Measurements from ENCODE around the gene CPED1.
A peak's percentile ranks its signal among the peaks of the same experiment; 100 is the strongest.
"Not testable (repeated sequence)": the region's sequence is repeated elsewhere in the genome, so short reads cannot be mapped to it uniquely, and the experiment has no call there.

Gene CPED1

DNA sequence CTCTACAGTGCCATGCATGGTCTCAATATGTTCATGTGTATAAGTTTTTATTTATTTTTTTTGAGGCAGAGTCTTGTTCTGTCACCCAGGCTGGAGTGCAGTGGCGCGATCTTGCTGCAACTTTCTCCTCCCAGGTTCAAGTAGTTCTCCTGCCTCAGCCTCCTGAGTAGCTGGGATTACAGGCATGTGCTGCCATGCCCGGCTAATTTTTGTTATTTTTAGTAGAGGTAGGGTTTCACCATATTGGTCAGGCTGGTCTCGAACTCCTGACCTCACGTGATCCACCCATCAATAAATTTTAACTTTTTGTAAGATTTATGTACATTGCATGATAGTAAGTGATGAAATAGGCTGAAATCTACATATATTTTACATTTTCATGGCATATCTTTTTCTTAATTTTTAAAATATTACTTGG is 86.9 kb downstream of the CPED1 start:
- DNase-seq = not testable (repeated sequence)

DNA sequence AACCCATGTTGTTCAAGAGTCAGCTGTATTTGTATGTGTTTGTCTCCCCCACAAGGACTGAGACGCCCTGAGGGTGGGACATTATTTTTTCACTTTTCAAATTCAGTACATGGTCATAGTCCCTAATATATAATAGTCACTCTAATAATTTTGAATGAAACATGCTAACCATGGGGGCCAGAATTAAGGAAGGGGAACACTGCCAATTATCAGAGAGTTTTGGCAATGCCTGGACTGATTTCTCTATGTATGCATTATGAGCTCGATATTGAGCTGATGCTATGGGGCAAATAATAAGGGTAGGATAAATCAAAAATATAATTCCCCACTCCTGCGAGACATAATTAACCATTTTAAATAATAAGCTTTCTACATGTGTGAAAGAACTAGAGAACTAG is 87.4 kb downstream of the CPED1 start:
- DNase-seq = no peak

DNA sequence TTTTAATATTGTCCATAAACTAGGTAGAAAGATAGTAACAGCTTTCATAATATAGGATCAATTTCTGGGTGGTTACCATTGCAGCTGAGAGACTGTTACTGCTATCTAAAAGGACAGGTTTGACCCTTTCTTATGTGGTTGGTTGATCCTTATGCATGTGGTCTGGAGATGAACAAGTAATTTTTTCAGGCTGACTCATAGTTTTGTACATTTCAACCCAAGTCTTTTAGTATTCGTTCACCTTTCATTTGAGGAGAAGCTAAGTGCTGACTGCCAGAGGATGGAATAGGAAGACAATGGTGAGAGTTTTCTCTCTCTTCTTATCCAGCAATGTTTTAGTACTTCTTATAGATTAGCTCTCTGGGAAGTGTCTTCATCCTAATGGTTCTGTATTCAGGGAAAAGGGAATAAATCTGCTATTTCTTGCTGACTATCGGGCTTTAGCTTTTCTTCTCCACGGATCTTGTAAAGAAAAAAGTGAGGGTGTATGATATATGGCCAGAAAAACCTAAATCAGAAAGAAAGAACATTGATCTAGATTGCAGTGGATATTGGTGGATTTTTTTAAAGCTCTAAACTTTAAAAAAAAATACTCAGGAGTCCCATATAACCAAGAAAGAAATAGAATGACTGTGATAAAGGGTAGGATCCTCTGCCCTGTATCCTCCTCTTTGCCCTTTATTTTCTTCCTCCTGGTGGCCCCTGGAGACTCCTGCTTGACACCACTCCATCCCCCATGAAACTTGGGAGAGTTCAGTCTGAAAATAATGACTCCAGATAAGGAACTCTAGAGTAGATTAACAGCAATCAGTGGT is 88.0 kb downstream of the CPED1 start:
- DNase-seq = no peak

DNA sequence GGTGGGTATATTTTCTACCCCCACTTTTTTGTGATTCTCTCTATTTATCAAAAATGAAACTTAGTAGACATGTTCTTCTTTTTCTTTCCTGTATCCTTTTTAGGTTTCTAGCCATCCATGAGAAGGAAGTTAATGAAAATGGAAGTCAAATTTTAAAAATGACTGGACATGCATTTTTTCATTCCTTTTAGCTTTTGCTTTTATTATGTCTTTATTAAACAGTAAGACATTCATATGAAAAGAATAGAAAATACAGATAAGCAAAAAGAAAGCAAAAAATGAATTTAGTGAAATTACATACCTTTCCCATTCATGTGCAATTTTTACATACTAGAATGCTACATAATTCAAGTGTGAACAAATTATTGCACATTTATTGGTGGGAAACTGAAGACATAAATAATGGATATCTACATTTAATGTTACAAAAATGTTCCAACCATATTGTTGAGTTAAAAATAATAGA is 88.7 kb downstream of the CPED1 start:
- no peak for DNase-seq

DNA sequence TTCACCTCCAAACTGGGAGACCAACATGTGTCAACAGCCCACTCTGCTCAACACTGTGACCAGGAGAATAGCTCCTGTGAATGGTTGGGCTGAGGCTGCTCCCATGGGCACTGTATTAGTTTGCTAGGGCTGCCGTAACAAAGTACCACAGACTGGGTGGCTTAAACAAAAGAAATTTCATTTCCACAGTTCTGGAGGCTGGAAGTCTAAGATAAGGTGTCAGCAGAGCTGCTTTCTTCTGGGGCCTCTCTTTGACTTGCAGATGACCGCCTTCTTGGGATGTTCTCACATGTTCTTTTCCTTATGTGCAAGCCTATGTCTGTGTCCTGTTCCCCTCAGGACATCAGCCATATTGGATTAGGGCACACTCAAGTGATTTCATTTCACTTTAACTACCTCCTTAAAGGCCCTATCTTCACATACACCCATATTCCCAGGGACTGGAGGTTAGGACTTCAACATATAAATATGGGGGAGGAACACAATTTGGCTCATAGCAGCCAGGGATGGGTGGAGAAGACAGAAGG is 90.3 kb downstream of the CPED1 start:
- no peak for DNase-seq

DNA sequence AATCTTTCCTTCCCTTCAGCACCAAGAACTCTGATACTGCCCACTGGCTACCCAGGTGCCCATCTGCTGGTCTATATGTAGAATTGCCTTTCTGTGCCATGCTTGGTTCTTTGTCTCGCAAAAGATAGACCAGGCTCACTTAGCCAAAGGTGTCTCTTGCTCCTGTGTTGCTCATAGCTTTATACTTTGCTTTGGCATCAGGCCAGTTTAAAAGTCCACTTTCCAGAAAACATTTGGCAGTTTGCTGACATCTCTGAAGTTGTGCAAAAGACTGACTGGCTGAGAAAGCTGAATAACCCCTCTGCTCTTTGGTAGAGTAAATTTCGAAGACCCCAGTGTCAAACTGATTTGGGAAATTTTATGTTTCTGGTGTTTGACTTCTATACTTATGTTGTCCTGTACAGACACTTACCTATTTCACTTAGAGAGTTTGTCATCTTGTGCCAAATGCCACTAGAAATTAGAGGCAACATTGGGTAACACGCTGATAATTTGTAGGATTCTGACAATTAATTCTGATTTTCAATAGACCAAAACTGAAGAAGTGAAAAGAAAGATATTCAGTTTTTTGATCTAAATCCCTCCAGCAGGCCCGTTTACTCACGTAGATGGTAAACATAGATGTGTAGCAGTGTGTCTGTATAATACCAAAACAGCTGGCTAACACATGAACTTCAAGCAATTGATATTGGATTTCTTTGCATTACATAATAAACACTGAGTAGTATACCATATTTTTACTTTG is 91.1 kb downstream of the CPED1 start:
- no peak for DNase-seq

DNA sequence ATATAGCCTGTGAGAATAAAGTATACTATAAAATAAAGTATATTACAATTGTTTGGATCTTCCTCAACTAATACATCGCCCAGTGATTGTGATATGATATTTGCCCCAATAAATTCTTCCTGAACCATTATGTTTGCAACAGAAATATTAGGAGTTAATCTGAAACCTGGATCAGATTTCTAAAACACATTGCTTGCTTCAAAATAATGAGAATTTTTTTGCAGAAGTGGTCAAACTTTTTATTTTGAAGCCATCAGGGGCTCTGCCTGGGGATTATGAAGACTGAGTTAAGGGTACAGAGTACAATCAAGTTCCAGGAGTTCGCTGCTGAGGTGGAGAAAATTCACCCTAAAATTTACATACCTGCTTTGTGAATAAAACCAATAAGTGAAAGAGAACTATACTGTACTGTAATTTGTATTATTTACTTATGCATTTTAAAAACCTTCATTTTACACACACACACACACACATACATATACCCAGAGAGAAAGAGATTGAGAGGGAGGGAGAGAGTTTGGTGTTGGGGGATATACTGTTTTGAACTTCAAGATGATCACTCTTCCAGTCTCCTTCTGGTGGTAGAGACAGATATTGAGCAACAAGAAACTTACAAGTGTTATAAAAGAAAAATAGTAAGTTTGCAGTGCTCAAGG is 91.9 kb downstream of the CPED1 start:
- DNase-seq = no peak

DNA sequence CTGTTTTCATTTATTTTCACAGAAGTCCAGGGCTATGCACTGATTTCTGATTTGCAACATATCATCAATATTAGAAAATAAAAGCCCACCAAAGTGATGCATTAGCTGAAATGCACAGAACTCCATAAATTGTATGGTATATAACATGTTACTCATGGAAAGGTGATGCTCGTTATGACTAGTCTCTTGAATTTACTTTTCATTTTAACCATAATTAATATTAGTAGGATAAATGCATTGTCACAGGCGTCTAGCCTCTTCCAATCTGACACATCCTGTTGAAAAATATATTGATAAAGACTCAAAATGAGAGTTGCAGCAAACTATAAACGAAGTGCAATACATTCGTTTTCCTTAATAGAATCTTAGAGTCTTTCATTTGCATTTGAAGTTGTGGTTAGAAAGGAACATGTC is 92.4 kb downstream of the CPED1 start:
- no peak for DNase-seq

DNA sequence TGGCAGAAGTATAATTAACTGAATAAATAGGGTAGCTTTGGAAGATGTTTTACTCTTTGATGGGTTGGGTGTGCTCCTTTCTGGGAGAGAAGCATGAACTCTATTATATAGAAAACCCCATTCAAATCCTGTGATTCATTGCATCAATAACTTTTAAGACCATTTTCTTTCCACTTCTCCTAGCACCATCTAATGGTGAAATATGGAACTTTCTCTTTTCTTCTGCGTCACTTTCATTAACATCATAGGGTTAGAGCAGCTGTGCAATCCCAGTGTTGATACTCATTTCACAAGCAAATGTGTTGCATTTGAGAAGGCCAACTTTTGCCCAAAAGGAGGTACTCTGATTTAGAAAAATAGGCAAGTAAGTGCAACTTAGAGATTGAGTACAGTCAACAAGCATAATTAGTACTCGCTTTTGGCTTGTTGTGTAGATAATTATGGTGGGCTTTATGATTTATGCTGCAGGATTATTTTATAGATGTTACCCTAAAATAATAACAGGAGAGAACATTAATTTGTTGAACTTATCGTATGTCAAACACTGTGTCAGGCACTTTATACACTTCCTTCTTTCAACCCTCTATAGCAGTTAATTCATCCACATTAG is 92.9 kb downstream of the CPED1 start:
- peak; percentile 83 to 96 for DNase-seq

DNA sequence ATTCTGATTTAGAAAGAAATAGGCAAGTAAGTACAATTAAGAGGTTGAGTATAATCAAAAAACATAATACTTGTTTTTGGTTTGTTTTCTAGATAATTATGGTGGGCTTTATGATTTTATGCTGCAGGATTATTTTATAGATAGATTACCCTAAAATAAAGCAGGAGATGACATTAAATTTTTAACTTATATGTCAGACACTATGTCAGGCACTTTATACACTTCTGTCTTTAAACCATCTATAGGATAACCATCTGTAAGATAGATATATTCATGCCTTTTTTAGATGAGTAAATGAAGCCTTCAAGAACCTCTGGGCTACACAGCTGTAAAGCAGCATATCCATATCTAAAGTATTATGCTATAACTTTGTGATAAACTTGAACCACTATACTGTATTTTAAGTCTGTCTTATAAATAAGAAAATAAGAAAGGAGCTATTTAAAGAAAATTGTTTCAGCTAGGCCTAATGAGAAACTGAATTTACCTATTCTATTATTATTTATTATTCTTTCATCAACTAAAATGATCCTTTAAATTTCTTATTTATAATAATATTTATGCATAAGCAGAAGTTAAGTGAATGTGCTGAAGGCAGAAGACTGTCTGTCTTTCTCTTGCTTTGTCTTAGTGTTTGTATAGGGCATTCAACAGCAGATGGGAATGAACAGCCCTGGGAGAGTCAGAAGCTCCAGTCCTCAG is 94.0 kb downstream of the CPED1 start:
- no peak for DNase-seq

DNA sequence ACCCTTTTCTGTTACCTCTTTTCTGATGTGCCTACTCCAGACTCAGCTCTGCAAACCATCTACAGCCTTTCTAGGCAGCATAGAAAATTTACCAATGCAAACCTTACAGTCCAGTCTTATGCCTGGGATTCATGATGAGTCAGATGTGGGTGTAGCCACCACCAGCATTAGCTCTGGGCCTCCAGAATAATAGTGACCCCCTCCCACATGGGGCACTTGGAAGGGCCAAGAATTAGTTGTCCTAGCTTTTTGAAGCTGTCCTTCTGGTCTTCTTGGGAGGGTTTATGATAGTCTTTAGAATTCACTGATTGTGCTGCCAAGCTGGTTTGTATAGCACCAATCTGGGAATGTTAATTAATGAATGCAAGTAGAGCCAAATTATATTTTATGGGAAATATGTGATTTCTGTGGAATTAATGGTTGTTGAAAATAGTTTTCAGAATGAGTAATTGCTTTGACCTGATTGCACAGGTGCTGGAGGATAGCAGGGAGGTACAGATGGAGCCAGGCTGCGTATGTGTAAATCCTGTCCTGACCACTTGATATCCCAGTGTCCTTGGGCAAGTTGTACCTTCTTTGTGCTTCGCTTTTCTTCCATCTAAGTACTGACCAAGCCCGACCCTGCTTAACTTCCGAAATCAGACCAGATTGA is 94.8 kb downstream of the CPED1 start:
- peak in 1 of 2 donors; percentile 29 for DNase-seq

DNA sequence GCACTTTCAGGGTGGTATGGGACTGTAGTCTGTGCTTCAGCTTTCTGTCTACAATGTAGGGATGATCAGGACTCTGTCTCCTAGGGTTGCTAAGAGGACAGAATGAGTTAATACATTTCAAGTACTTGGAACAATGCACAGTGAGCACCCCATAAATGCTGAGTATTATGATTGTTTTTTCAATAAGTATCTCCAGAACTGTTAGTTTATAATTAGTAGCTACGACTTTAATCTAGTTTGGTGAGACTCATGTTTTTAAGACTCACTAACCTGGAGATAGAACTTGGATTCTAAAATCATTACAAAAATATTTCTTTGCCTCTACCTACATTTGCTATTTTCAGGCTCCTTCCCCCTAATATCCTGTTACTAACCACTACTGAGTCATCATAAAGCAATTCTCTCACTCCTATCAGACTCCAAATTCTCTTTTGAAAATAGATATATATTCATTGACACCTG is 95.3 kb downstream of the CPED1 start:
- DNase-seq = no peak

DNA sequence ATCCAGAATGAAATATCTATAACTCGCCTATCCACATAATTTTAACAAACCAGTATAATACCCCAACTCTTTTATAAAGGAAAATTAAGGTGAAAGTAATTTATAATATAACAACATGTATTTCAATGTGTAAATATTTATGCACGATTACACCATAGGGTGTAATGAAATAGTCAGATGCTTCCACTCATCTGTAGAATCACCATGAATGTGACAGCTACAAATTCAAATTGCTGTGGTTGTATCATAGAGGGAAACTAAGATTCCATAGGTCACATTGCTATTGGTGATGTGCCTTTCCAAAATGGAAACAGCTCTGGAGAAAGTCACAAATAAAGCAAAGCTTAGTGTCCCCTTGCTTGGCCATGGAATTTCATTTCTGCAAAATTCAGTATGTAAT is 95.7 kb downstream of the CPED1 start:
- DNase-seq = no peak

DNA sequence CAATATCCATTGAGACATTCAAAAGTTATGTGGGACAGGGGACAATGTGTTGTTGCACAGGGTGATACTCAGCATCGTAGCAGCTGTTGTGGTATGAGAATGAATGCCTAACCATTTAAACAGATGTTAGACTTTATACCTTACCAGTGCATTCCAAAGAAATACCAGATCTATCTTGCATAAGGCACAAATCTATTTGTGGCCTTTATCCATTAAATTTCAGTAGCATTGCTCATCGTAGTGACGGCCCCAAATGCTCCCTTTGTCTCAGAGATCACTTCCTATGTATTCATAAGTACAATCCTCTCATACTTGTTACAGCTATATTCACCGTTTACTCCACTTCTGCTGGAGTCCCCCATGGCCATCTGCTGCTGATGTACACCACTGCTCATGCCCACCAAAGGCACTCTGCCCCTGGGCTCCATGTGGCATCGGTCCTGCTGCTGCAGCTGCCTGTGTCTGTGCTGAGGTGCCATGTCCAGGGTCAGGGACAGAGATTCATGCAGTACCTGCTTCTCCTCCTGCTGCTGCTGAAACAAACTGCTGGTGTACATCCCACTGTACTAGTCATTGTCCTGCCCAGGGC is 96.3 kb downstream of the CPED1 start:
- no peak for DNase-seq

DNA sequence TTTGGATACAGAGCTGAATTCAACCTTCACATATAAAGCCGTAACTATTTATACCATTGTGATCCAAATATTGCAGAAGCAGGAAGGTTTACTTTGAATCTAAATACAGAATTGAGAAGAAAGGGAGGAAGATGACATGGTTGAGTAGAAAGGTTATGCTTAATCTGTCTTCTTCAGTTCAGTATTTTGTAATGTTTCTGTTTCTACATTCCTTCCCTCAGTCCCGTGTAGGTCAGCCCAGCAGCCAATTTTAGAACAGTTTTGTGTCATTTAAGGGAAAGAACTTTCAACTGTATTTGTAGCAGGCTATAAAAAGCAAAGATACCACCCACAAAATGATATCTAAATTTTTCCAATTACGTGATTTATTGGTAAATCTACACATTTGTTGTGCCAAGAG is 97.4 kb downstream of the CPED1 start:
- DNase-seq = no peak

DNA sequence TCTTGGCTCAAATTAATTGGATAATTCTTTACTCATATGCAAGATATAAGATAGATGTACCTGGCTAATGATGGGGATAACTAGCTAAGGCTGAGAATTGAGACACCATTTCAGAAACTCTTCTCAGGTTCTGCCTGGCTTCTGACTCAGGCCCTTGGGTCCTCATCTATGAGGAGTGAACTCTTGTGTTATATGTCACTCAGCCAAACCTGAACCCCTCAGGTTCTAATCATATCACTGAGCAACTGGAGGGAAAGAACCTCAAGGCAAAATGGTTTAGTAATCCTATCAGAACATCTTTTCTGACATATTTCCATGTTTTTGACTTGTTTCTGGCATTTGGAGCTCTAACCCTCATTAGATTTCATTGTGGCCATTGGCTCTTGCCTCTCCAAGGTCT is 100.4 kb downstream of the CPED1 start:
- DNase-seq = no peak

DNA sequence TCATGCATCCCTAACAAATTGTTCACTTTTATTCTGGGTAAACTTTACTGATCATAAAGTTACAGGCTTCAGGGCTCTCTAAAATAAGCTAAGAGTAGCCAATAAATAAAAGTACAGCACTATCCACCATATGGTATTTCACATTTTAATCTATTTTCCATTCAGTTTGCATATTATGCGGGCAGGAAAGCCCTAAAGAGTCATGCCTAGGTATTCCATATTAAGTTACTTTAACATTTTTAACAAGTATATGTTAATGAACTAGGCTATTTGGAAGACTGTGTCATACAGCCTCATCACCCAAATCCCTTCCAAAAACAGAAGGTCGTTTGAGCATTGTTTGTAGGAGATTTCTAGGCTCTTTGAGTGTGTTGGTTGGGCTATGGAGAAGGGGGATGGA is 106.3 kb downstream of the CPED1 start:
- no peak for DNase-seq

DNA sequence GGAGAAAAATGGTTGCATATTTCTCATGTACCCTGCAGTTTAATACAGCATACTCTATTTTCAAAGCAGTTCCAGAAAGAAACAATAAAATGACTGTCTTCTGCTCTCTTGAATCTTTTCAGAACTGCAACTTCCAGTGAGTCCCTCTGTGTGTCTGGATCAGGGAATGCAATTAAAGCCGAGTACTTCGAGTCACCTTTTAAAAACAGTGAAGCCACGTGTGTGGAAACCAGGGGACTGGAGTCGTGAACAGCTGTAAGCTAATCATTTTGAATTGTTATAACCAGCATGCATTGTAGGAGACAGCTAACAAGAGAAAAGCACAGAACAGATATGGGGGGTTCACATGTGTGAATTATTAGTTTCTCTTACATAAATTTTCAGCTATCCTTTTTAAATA is 109.1 kb downstream of the CPED1 start:
- no peak for DNase-seq

DNA sequence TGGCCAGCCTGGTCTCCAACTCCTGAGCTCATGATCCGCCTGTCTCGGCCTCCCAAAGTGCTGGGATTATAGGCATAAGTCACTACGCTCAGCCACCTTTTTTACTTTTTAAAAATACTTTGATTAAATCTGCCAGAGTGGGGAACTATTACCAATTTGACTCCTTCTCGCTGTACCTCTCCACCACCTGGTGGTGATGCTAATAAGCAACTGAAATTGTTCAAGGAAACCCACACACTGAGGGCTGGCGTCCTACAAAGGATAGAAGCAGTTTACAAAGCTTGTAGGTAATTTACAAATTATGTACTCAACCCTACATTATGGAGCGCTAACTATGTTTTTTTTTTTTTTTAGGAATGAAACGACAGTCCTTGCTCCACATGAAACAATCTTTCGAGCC is 111.1 kb downstream of the CPED1 start:
- DNase-seq = no peak

DNA sequence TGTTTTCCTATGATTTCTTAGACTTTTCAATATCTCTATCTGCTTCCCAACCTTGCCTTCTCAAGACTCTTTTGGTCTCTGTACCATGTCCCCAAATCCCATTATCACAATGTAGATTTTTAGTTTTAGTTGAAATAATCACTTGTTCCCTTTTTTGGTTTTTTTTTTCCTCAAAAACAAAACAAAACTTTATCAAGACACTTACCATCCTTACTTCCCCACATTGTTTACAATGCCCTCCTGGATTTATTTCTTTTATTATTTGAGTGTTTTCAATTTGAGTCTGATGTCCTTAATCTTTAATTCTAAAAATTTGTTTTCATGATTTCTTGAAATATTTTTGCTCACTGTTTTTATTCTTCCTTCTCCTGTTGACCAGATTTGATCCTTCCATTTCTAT is 112.6 kb downstream of the CPED1 start:
- DNase-seq = no peak

DNA sequence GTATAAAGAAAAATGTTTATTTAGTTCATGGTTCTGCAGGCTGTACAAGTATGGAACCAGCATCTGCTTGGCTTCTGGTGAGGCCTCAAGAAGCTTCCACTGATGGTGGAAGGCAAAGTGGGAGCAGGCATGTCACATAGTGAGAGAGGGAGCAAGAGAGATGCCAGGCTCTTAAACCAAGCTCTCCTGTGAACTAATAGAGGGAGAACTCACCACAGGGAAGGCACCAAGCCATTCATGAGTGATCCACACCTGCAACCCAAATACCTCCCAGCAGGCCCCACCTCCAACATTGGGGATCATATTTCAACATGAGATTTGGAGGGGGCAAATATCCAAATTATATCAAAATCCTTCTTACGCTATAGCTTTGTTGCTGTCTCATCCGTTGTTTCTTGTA is 113.1 kb downstream of the CPED1 start:
- DNase-seq = no peak
